NCI-H345 treated with DMSO at 0.1 percent for 48 hours (cell line): ENCODE data around the gene GNRHR.
"Not testable (repeated sequence)": the region's sequence is repeated elsewhere in the genome, so short reads cannot be mapped to it uniquely, and the experiment has no call there.

Source experiments
- DNase-seq: peaks from one replicate; lab custom pipeline; 2025; ENCODE audit not compliant: unreplicated experiment; lab: John Stamatoyannopoulos, UW

GNRHR gene

GRCh38 chr4:67754288-67754687 lies at the start of gene GNRHR:
TSS of gene GNRHR (minus strand) at chr4:67754388. CDS start at chr4:67754335, 53 bp downstream.
- no peak for DNase-seq

- DNase-seq: no peak
Observed at GRCh38 chr4:67796810-67797209, 42.6 kb upstream of the GNRHR start.

- no peak for DNase-seq
Observed at GRCh38 chr4:67790721-67791120, 36.5 kb upstream of the GNRHR start.

- no peak for DNase-seq
Observed at GRCh38 chr4:67787311-67787710, 33.1 kb upstream of the GNRHR start.

- DNase-seq: no peak
Observed at GRCh38 chr4:67785528-67785927, 31.3 kb upstream of the GNRHR start.

- DNase-seq: no peak
Observed at GRCh38 chr4:67779631-67780030, 25.4 kb upstream of the GNRHR start.

- no peak for DNase-seq
Observed at GRCh38 chr4:67776746-67777145, 22.6 kb upstream of the GNRHR start.

- no peak for DNase-seq
Observed at GRCh38 chr4:67770422-67770821, 16.2 kb upstream of the GNRHR start.

GRCh38 chr4:67765928-67766327 lies 11.7 kb upstream of the GNRHR start:
- no peak for DNase-seq

- DNase-seq: no peak
Observed at GRCh38 chr4:67765401-67765800, 11.2 kb upstream of the GNRHR start.

GRCh38 chr4:67764183-67764582 lies 10.0 kb upstream of the GNRHR start:
- DNase-seq: no peak

GRCh38 chr4:67762086-67762485 lies 7.9 kb upstream of the GNRHR start:
- DNase-seq: no peak

- not testable (repeated sequence) for DNase-seq
Observed at GRCh38 chr4:67756991-67757390, 2.8 kb upstream of the GNRHR start.

GRCh38 chr4:67755974-67756373 lies 1.8 kb upstream of the GNRHR start:
- no peak for DNase-seq

- DNase-seq: no peak
Observed at GRCh38 chr4:67751260-67751659, 2.9 kb downstream of the GNRHR start.

- no peak for DNase-seq
Observed at GRCh38 chr4:67750691-67751090, 3.5 kb downstream of the GNRHR start.

GRCh38 chr4:67749286-67749685 lies 4.9 kb downstream of the GNRHR start:
- DNase-seq: no peak

- no peak for DNase-seq
Observed at GRCh38 chr4:67746797-67747495, 7.2 kb downstream of the GNRHR start.

- no peak for DNase-seq
Observed at GRCh38 chr4:67744561-67745283, 9.5 kb downstream of the GNRHR start.

GRCh38 chr4:67743194-67743593 lies 11.0 kb downstream of the GNRHR start:
- DNase-seq: no peak

GRCh38 chr4:67736262-67736661 lies 17.9 kb downstream of the GNRHR start:
- DNase-seq: no peak

- no peak for DNase-seq
Observed at GRCh38 chr4:67735325-67735724, 18.9 kb downstream of the GNRHR start.

- not testable (repeated sequence) for DNase-seq
Observed at GRCh38 chr4:67730511-67730910, 23.7 kb downstream of the GNRHR start.
